Calu3 (cell line): ENCODE data around the gene RABGEF1. TPM values are rescaled to one million over a fixed set of nuclear protein-coding genes. Genes with fewer than 3 reads are reported as not detected.

Source experiments
- BruUV-seq: library from RNA; stranded (reverse); fragments of 400-500 nt; replicated peaks from 2 replicates; lab custom pipeline; 2021; lab: Mats Ljungman, UMichigan
- CTCF ChIA-PET: fragments of 300-600 bp; sonication (Branson Sonifier 250); formaldehyde crosslinking; loops from one replicate; lab custom pipeline; 2022; ENCODE audit warnings: antibody characterized with exemption; lab: Charles Lee
- DNase-seq: peaks from one replicate; pipeline ENCODE4 v3.0.0; 2022
- H3K27ac Mint-ChIP-seq: one replicate; pipeline ENCODE4 v1.8.0; 2022; ENCODE audit warnings: mixed read lengths; ENCODE audit not compliant: unreplicated experiment
- H3K27me3 Mint-ChIP-seq: one replicate; pipeline ENCODE4 v1.8.0; 2022; ENCODE audit warnings: mixed read lengths; ENCODE audit not compliant: unreplicated experiment
- H3K36me3 Mint-ChIP-seq: one replicate; pipeline ENCODE4 v1.8.0; 2022; ENCODE audit warnings: mild to moderate bottlenecking, moderate library complexity, mixed read lengths; ENCODE audit not compliant: insufficient read depth, unreplicated experiment
- H3K4me1 Mint-ChIP-seq: one replicate; pipeline ENCODE4 v1.8.0; 2022; ENCODE audit warnings: mild to moderate bottlenecking, low read depth, mixed read lengths; ENCODE audit not compliant: unreplicated experiment
- H3K4me3 Mint-ChIP-seq: one replicate; pipeline ENCODE4 v1.8.0; 2022; ENCODE audit warnings: mild to moderate bottlenecking, low read depth, moderate library complexity, mixed read lengths; ENCODE audit not compliant: unreplicated experiment
- H3K9me3 Mint-ChIP-seq: one replicate; pipeline ENCODE4 v1.8.0; 2022; ENCODE audit warnings: low read depth, mixed read lengths; ENCODE audit not compliant: unreplicated experiment
- intact Hi-C: fragments of 100-400 bp; cut with micrococcal nuclease; formaldehyde crosslinking; loops from one replicate; pipeline ENCODE4 v1.10.0; 2022; ENCODE audit not compliant: unreplicated experiment
- total RNA-seq: library from RNA; stranded (reverse); gene quantifications from 2 replicates; pipeline ENCODE4 v1.2.3, GENCODE V29; 2022
- TF ChIP-seq, protein P1 (sequence below): fragments of 200-600 bp; IDR thresholded peaks from one replicate; pipeline ENCODE4 v1.8.0; 2022; ENCODE audit warnings: antibody characterized with exemption; ENCODE audit not compliant: unreplicated experiment

Gene RABGEF1
- total RNA-seq, 1 experiment from 2014 or later: 12.2 TPM

DNA sequence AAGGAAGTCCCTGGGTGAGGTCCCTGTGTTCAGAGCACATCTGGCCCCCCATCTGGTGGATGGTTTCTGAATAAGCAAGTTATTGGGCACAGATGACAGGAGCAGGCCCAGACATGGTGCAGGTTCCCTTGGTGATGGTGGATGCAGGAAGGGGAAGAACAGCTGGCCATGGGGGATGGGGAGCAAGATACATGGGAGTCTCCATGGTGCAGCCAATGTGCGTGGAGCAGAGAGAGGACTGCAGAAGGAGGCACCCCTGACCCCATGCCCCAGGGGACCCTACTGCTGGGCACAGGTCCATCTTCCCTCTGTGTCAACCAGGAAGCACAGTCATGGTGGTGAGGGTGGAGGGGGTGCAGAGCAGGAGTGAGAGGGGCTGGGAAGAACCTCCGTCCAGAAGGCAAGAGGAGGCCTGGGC, 43.8 kb upstream of the RABGEF1 start:
- Mint-ChIP-seq H3K4me1 (no peaks in the 10 kb centered on the region), H3K27ac (no peak overlapping the region), H3K27me3 (no peaks in the 10 kb centered on the region), H3K36me3 (peaks cover 8% of the 10 kb centered on the region), H3K4me3 (no peak overlapping the region), H3K9me3 (no peaks in the 10 kb centered on the region)
- no peak for DNase-seq
- TF ChIP-seq, protein P1, sequence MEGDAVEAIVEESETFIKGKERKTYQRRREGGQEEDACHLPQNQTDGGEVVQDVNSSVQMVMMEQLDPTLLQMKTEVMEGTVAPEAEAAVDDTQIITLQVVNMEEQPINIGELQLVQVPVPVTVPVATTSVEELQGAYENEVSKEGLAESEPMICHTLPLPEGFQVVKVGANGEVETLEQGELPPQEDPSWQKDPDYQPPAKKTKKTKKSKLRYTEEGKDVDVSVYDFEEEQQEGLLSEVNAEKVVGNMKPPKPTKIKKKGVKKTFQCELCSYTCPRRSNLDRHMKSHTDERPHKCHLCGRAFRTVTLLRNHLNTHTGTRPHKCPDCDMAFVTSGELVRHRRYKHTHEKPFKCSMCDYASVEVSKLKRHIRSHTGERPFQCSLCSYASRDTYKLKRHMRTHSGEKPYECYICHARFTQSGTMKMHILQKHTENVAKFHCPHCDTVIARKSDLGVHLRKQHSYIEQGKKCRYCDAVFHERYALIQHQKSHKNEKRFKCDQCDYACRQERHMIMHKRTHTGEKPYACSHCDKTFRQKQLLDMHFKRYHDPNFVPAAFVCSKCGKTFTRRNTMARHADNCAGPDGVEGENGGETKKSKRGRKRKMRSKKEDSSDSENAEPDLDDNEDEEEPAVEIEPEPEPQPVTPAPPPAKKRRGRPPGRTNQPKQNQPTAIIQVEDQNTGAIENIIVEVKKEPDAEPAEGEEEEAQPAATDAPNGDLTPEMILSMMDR: no peak
- CTCF ChIA-PET: no interaction called here
- BruUV-seq: no TSS peak
- intact Hi-C loops: no loop called here

DNA sequence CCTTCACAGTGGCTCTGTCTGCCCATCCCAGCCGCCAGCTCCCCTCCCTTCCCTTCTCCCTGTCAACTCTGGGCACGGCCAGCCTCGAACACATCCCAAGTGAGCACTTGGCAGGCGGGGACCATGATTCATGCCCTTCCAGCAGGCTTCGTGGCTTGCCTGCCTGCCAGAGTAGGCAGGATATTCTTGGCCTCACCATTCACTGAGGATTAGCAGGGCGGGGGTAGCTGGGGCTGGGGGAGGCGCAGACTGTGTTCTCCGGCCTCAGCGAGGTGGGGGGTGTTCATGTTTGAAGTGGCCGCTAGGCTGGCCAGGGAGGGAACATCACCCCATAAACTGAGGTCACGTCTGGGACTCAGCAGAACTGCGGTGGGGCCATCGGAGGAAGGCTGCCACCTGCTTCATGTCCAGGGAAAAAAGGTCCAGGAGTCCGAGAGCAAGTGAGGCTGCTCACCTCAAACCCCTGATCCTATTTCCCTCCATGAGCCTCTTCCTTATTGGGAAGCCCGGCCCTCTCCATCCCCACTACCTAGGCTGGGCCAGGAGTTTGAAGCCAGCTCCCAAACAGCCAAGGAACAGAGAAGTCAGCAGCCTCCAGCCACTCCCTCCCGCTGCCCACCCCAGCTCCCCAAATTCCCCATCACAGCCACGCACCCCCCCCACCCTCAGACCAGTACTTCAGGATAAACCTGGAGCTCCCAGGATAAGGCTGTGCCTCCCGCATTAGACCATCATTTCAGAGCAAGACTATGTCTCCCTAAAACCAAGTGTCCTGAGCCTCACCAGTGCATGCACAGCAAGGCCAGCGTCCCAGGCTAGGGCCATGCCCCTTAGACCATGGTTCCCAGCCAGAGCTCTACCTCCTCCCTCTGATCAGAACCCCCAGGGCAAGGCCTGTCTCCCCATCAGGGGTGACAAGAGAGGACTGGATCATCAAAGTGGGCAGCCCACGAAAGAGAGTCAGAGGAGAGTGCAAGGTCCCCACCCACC, 42.8 kb upstream of the RABGEF1 start:
- Mint-ChIP-seq H3K4me1 (no peaks in the 10 kb centered on the region), H3K27ac (no peak overlapping the region), H3K9me3 (no peaks in the 10 kb centered on the region), H3K36me3 (peaks cover 8% of the 10 kb centered on the region), H3K27me3 (no peaks in the 10 kb centered on the region), H3K4me3 (no peak overlapping the region)
- DNase-seq: no peak
- intact Hi-C loops: no loop called here
- no TSS peak for BruUV-seq
- TF ChIP-seq, protein P1: no peak
- CTCF ChIA-PET: no interaction called here

DNA sequence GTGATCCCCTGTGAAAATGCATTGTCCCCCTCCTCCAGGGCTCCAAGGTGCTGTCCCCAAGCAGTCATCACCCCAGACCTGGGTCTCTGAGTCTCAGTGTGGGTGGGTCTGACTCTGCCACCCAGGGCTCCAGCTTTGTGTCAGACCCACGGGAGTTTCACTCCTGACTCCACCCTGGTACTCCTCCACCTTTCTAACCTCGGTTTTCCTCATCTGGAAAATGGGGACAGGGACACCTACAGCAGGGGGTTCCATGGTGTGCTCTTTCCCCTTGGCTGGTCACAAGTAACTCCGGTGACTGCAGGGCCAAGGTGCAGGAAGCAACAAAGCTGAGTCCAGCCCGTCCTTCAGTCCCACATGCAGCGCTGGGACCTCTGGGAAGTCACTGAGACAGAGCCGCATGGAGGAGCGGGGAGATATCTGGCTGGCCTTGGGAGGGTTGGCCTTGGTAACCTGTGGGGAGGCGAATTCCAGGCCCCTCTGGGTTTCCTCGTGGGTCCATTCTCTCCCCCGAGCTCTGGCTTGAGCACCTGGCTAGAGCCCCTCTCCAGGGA, 41.8 kb upstream of the RABGEF1 start:
- intact Hi-C loops: no loop called here
- Mint-ChIP-seq H3K36me3 (peaks cover 8% of the 10 kb centered on the region), H3K4me1 (no peaks in the 10 kb centered on the region), H3K27me3 (no peaks in the 10 kb centered on the region), H3K27ac (no peak overlapping the region), H3K4me3 (no peak overlapping the region), H3K9me3 (no peaks in the 10 kb centered on the region)
- CTCF ChIA-PET: no interaction called here
- no TSS peak for BruUV-seq
- TF ChIP-seq, protein P1: no peak
- no peak for DNase-seq

DNA sequence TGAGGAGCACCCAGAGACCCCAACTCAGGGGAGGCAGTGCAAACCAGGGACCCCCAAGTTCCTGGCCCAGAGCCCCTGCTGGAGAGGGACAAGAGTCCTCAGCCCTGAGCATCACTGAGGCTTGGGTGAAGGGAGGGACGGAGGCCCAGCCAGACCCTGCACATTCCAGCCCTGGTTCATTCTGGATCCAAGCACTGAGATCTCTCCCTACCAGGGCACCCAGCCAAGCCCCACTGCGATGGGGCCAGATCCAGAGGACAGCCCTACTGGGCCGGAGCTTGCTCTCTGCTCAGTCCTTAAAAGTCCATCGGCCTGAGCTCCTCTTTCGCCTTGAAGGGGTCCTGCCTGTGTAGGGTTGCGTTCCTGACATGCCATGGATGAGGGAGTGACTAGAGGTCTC, 40.5 kb upstream of the RABGEF1 start:
- intact Hi-C loops: no loop called here
- H3K4me3 Mint-ChIP-seq: no peak overlapping the region
- no TSS peak for BruUV-seq
- no peak overlapping the region for H3K27ac Mint-ChIP-seq
- H3K27me3 Mint-ChIP-seq: no peaks in the 10 kb centered on the region
- H3K9me3 Mint-ChIP-seq: no peaks in the 10 kb centered on the region
- no peak for DNase-seq
- H3K4me1 Mint-ChIP-seq: no peaks in the 10 kb centered on the region
- CTCF ChIA-PET: interaction anchor here (0.6 kb wide), 1 partner anchor 122 kb away, joined by 3 read pairs; no protein-coding TSS in a partner anchor
- TF ChIP-seq, protein P1: no peak
- H3K36me3 Mint-ChIP-seq: no peaks in the 10 kb centered on the region
